SW 1271 (cell line): ENCODE results near the gene WDR38.

ENCODE experiments used
- DNase-seq, 2 experiments: peaks; one replicate each; lab custom pipeline; 2025; lab: John Stamatoyannopoulos, UW

The WDR38 gene

DNA sequence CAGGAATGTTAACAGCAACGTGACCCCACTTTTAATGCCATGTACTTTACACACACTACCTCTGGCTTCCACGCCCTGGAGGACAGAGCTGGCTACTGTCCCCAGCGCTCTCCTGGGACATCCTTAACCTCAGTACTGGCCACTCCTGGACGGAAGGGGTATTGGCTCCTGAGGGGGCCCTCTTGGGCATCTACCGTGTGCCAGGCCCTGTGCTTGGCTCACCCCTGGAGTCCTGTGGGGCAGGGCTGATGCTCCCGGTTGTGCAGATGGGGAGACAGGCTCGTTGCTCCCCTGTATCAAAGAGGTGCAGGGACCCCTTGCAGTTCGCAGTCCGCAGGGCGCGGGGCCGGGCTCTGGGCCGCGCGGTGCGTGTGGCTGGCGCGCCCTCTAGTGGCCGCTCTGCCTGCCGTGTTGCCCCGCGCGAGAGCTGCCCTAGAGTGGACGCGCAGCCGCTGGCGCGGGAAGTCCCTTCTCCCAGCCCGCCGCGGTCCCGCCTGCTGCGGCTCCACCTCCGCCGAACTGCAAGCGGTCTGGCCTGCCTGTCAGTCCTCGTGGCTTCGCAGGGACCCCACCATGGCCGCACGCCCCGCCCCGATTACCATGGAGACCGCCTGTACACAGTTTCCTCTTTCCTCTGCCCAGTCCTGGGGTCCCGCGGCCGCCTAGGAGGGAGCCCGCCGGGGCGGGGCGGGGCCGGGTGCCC, at the start of gene WDR38:
Gene WDR38, plus strand, starts transcription at position 632 of the 703 bp plus-strand sequence. CDS start 72 bp downstream, outside the sequence.
- peak; percentile 75 to 82 for DNase-seq

- DNase-seq: no peak
Observed at GRCh38 chr9:124803911-124804310, 49.3 kb upstream of the WDR38 start.

GRCh38 chr9:124805186-124805585, 48.1 kb upstream of the WDR38 start:
- DNase-seq: no peak

DNA sequence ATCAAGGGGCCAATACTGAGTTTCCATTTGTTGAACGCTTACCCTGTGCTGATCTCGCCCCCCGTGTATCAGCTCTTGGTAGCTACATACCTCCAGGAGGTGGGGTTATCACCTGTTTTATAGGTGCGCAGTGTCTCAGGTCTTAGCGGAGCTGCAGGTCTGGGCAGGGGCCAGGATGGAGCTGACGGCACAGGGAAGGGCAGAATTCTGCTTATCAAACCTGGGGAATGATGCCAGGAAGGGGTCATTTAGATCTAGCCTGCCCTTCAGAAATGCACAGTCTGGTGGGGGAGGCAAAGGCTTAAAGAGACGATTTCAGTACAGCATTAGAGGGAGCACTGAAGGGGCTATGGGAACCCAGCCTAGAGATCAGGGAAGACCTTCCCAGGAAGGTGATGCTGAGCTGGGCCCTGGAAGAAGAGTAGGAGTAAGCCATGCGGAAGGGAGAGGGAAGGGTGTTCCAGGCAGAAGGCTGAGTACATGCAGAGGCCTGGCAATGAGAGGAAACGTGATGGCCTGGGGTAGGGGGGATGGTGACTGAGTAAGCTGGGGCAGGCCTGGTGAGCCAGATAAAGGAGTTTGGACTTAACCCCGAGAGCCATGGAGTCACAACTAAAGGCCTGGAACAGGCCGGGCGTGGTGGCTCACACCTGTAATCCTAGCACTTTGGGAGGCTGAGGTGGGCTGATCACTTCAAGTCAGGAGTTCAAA, 44.9 kb upstream of the WDR38 start:
- DNase-seq: no peak

- no peak for DNase-seq
Observed at GRCh38 chr9:124809211-124809610, 44.0 kb upstream of the WDR38 start.

- no peak for DNase-seq
Observed at GRCh38 chr9:124809741-124810500, 43.3 kb upstream of the WDR38 start.

GRCh38 chr9:124810663-124811355, 42.5 kb upstream of the WDR38 start:
- DNase-seq: no peak

DNA sequence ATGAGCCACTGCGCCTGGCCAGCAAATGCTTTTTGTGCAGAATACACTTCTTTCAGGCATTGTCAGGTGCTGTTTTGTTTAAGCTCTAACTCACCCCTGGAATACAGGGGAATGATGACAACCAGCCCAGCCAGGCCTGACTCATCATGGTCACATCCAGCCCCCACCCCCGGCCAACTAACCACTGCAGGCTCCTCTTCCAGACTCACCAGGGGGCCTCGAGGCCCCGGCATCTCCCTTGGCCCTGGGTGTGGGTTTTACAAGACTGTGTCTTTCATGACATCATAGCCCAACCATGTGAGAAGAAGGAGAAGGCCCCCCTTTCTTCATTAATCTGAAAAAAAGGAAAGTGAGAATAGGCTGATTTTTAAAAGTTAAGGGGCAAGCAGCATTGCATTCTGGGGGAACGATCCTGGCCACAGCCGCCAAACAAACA, 40.8 kb upstream of the WDR38 start:
- peak; percentile 29 to 46 for DNase-seq

DNA sequence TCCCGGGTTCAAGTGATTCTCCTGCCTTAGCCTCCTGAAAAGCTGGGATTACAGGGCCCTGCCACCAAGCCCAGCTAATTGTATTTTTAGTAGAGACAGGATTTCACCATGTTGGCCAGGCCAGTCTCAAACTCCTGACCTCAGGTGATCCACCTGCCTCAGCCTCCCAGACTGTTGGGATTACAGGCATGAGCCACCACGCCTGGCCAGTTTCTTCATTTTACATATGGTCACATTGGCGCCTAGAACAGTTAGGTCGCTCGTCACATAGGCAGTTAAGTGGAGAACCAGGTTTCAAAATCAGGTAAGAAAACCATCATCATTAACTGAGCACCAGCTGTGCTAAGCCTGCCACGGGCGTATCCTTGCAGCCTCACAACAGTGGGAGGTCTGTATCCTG, 40.2 kb upstream of the WDR38 start:
- no peak for DNase-seq

DNA sequence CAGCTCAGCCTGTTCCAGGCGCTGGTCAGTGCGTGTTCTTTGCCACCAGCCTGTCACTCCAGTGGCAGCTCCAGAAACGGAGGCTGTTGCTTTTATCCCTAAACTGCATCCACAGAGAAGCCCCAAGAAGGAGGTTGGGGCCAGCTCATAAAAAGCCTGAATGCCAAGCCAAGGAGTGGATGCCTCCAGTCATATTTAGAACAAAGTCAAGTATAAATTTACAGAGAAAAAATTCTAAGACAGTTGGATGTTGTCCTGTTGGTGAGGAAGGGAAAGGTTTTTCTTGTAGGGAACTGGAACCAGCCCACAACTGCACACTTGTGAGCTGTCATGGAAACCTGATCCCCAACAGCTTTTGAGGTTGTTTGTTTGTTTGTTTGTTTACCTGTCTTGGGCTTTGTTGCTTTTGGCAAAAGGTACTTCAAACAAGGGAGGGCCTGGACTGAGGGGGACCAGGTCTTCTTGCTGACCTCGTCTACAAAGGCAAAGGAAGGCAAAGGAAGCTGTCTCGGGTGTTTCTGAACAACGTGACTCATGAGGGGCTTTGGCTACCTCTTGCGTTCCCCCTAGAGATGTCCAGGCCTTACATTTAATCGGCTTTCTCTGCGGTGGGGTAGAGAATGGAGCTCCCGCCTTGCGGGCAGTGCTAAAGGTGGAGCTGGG, 39.6 kb upstream of the WDR38 start:
- no peak for DNase-seq

GRCh38 chr9:124814164-124814535, 39.1 kb upstream of the WDR38 start:
- no peak for DNase-seq

DNA sequence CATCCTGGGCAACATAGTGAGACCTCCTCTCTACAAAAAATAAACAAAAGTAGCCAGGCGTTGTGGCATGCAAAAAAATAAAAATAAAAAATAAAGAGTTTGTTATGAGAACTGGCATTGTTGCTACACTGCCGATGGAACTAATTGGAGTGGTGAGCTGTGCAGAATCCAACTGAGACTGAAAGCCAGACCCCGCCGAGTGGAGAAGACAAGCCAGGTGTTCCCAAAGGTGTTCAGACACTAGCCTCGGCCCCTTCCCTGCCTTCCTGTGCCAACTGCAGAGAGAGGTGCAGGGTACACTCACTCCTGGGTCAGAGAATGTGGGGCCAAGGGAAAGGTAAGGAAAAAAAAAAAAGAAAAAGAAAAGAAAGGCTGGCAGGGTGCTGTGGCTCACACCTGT, 37.7 kb upstream of the WDR38 start:
- DNase-seq: no peak

GRCh38 chr9:124818431-124819281, 34.6 kb upstream of the WDR38 start:
- DNase-seq: peak; percentile 37 to 67

- DNase-seq: no peak
Observed at GRCh38 chr9:124820698-124821623, 32.3 kb upstream of the WDR38 start.

- no peak for DNase-seq
Observed at GRCh38 chr9:124828489-124829333, 24.5 kb upstream of the WDR38 start.

DNA sequence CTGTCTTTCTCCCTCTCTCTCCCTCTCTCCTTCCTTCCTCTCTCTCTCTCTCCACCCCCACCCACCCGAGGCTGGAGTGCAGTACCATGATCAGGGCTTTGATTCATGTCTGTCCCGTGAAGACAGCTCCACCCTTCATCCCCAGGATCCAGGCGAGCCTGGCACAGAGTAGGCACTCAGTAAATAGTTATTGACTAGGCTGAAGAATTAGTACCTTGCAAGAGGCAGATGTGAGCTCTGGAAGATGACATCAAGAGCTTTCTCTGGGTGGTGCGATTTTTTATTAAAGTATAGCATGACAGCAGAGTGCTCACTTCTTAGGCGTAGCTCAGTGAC, 24.0 kb upstream of the WDR38 start:
- DNase-seq: no peak

- no peak for DNase-seq
Observed at GRCh38 chr9:124830593-124830992, 22.7 kb upstream of the WDR38 start.

DNA sequence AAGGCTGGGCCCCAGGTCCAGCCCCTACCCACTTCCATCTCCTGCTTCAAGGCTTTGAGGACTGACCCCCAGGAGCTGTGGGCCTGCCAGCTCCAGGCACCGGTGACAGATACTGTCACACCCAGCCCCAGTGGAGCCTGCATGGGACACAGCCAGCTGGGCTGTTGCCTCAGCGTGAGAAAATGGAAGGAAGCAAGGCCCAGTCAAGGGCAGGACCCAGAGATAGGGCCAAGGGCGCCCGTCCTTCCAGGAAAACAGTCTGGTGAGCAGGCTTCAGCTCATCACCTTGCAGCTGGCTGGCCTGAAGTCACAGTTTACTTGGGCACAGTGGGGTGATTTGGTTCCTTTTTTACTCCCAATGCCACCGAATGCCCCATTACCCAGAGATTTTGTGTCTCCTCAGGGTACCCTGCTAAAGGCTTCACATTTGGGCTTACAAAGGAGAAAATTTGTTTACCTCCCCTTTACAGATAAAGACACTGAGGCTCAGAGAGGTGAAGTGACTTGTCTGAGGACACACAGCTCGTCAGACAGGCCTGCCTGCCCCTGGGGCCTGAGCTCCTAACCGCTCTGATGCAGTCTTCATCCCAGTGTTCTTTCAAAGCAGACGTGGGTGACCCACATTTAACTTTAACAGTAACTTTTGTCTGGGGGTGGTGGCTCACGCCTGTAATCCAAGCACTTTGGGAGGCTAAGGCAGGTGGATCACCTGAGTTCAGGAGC, 21.5 kb upstream of the WDR38 start:
- no peak for DNase-seq
